Activated CD8-positive, alpha-beta memory T cell treated with anti-CD3 and anti-CD28 coated beads, Interleukin-2, amount 50 U/mL, for 48 hours (primary cell): ENCODE measurements around the gene TH.

Experiments used
- DNase-seq: peaks from one replicate; pipeline ENCODE4 v3.0.0-alpha.2; 2020

TH gene

GRCh38 chr11:2139621-2140337, 31.8 kb downstream of the TH start:
- DNase-seq: no peak

GRCh38 chr11:2139123-2139521, 32.5 kb downstream of the TH start, which contains the start of gene IGF2:
IGF2 (minus strand) TSS chr11:2139389; CDS start chr11:2135523, 3,866 bp downstream.
- DNase-seq: no peak

GRCh38 chr11:2138431-2139122, 33.0 kb downstream of the TH start:
- no peak for DNase-seq

GRCh38 chr11:2138068-2138430, 33.6 kb downstream of the TH start:
- no peak for DNase-seq

GRCh38 chr11:2137202-2138067, 34.2 kb downstream of the TH start:
- DNase-seq: no peak

GRCh38 chr11:2136952-2137201, 34.7 kb downstream of the TH start:
- DNase-seq: no peak

GRCh38 chr11:2136209-2136951, 35.2 kb downstream of the TH start:
- no peak for DNase-seq

GRCh38 chr11:2135648-2136201, 35.9 kb downstream of the TH start:
- DNase-seq: no peak

GRCh38 chr11:2135018-2135569, 36.5 kb downstream of the TH start:
- no peak for DNase-seq

GRCh38 chr11:2134022-2135010, 37.3 kb downstream of the TH start:
- no peak for DNase-seq

GRCh38 chr11:2133241-2134021, 38.2 kb downstream of the TH start:
- DNase-seq: no peak

GRCh38 chr11:2132874-2133240, 38.8 kb downstream of the TH start:
- no peak for DNase-seq

- DNase-seq: no peak
These were observed 39.4 kb downstream of the TH start for GRCh38 chr11:2132246-2132645.

GRCh38 chr11:2131371-2132236, 40.0 kb downstream of the TH start:
- DNase-seq: no peak

- no peak for DNase-seq
These were observed 40.7 kb downstream of the TH start for GRCh38 chr11:2130881-2131352.

- no peak for DNase-seq
These were observed 41.8 kb downstream of the TH start for GRCh38 chr11:2129699-2130366.

- DNase-seq: no peak
These were observed 42.3 kb downstream of the TH start for GRCh38 chr11:2129308-2129698.

GRCh38 chr11:2128511-2129307, 42.9 kb downstream of the TH start:
- no peak for DNase-seq
